ENCODE measurements around the gene TICAM1. TPM values are rescaled to one million over a fixed set of nuclear protein-coding genes. Genes with fewer than 3 reads are reported as not detected.

Gene TICAM1
- total and polyA plus RNA-seq, 2 of the 13 experiments (the other 11 are each of a cell fraction or from before 2014, with no cell fraction given): 0.33 to 0.95 TPM

GRCh38 chr19:4791183-4792018 is 40.1 kb downstream of the TICAM1 start, which contains the start of gene FEM1A (continued):
- no peak for TF ChIP-seq ZBTB4 (CRISPR knock-in tag; IDR thresholded peaks at IDR 0.05; ENCODE audit: borderline replicate concordance)
- no peak for TF ChIP-seq FOXA1 (IDR thresholded peaks at IDR 0.05)
- TF ChIP-seq FOXA1 (CRISPR knock-in tag; IDR thresholded peaks at IDR 0.05): no peak
- TF ChIP-seq REPIN1 (CRISPR knock-in tag; IDR thresholded peaks at IDR 0.05; ENCODE audit: borderline replicate concordance, low read depth): no peak; the same call in 1 of the 2 replicates
- TF ChIP-seq CHCHD3 (CRISPR knock-in tag; IDR thresholded peaks at IDR 0.05): 0 out of 2 replicates have a peak, but pooled peaks have one; percentile 38
- TF ChIP-seq, protein P1, sequence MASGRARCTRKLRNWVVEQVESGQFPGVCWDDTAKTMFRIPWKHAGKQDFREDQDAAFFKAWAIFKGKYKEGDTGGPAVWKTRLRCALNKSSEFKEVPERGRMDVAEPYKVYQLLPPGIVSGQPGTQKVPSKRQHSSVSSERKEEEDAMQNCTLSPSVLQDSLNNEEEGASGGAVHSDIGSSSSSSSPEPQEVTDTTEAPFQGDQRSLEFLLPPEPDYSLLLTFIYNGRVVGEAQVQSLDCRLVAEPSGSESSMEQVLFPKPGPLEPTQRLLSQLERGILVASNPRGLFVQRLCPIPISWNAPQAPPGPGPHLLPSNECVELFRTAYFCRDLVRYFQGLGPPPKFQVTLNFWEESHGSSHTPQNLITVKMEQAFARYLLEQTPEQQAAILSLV (CRISPR knock-in tag; IDR thresholded peaks at IDR 0.05; ENCODE audit: borderline replicate concordance): peak; percentile 89; the same call in 1 of the 2 replicates
- no peak for TF ChIP-seq JUN (CRISPR knock-in tag; IDR thresholded peaks at IDR 0.05)
- TF ChIP-seq, protein P2, sequence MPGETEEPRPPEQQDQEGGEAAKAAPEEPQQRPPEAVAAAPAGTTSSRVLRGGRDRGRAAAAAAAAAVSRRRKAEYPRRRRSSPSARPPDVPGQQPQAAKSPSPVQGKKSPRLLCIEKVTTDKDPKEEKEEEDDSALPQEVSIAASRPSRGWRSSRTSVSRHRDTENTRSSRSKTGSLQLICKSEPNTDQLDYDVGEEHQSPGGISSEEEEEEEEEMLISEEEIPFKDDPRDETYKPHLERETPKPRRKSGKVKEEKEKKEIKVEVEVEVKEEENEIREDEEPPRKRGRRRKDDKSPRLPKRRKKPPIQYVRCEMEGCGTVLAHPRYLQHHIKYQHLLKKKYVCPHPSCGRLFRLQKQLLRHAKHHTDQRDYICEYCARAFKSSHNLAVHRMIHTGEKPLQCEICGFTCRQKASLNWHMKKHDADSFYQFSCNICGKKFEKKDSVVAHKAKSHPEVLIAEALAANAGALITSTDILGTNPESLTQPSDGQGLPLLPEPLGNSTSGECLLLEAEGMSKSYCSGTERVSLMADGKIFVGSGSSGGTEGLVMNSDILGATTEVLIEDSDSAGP (CRISPR knock-in tag; IDR thresholded peaks at IDR 0.05; ENCODE audit: borderline replicate concordance): peak; percentile 79; the same call in 1 of the 2 replicates
- TF ChIP-seq HES4 (CRISPR knock-in tag; IDR thresholded peaks at IDR 0.05; ENCODE audit: borderline replicate concordance): no peak
- TF ChIP-seq ZNF781 (CRISPR knock-in tag; IDR thresholded peaks at IDR 0.05; ENCODE audit: borderline replicate concordance, not compliant biosample characterization): no peak
- TF ChIP-seq BRD4 (CRISPR knock-in tag; IDR thresholded peaks at IDR 0.05): no peak
- TF ChIP-seq CHD2 (IDR thresholded peaks at IDR 0.05; ENCODE audit: low read depth, low read length): peak; percentile 61; the same call in 1 of the 2 replicates
- no peak for TF ChIP-seq ZNF619 (CRISPR knock-in tag; IDR thresholded peaks at IDR 0.05)
- TF ChIP-seq ZNF264 (CRISPR knock-in tag; IDR thresholded peaks at IDR 0.05): no peak
- no peak for TF ChIP-seq NBN (conservative IDR thresholded peaks at IDR 0.05)
- no peak for TF ChIP-seq RBM22 (optimal IDR thresholded peaks at IDR 0.05; ENCODE audit: low read length)
- TF ChIP-seq, protein P3, sequence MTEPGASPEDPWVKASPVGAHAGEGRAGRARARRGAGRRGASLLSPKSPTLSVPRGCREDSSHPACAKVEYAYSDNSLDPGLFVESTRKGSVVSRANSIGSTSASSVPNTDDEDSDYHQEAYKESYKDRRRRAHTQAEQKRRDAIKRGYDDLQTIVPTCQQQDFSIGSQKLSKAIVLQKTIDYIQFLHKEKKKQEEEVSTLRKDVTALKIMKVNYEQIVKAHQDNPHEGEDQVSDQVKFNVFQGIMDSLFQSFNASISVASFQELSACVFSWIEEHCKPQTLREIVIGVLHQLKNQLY (CRISPR knock-in tag; IDR thresholded peaks at IDR 0.05): no peak; the same call in 1 of the 2 replicates
- TF ChIP-seq ZNF605 (CRISPR knock-in tag; IDR thresholded peaks at IDR 0.05): peak; percentile 3
- no peak for TF ChIP-seq JUNB (CRISPR knock-in tag; IDR thresholded peaks at IDR 0.05; ENCODE audit: borderline replicate concordance)
- no peak for TF ChIP-seq SP1 (IDR thresholded peaks at IDR 0.05)
- peak; percentile 53; the same call in 1 of the 2 replicates for TF ChIP-seq SP1 (CRISPR knock-in tag; IDR thresholded peaks at IDR 0.05)
- no peak for TF ChIP-seq ZNF564 (CRISPR knock-in tag; IDR thresholded peaks at IDR 0.05)
- no peak for TF ChIP-seq HDAC6 (IDR thresholded peaks at IDR 0.05; ENCODE audit: low read depth, low read length)
- no peak for TF ChIP-seq ZNF292 (CRISPR knock-in tag; IDR thresholded peaks at IDR 0.05; ENCODE audit: borderline replicate concordance, low read depth)

Data from HepG2 (cell line).